ENCODE data around the gene MEGF11.

- TF ChIP-seq, protein P1, sequence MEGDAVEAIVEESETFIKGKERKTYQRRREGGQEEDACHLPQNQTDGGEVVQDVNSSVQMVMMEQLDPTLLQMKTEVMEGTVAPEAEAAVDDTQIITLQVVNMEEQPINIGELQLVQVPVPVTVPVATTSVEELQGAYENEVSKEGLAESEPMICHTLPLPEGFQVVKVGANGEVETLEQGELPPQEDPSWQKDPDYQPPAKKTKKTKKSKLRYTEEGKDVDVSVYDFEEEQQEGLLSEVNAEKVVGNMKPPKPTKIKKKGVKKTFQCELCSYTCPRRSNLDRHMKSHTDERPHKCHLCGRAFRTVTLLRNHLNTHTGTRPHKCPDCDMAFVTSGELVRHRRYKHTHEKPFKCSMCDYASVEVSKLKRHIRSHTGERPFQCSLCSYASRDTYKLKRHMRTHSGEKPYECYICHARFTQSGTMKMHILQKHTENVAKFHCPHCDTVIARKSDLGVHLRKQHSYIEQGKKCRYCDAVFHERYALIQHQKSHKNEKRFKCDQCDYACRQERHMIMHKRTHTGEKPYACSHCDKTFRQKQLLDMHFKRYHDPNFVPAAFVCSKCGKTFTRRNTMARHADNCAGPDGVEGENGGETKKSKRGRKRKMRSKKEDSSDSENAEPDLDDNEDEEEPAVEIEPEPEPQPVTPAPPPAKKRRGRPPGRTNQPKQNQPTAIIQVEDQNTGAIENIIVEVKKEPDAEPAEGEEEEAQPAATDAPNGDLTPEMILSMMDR (IDR thresholded peaks at IDR 0.05) = no peak
- TF ChIP-seq EP300 (IDR thresholded peaks at IDR 0.05) (no peak), POLR2A (IDR thresholded peaks at IDR 0.05) (no peak)
These were observed 32.2 kb upstream of the MEGF11 start for GRCh38 chr15:66285533-66286280.
